SH-SY5Y (cell line): ENCODE measurements around the gene ANKRD34A.

Experiments
- GATA2 ChIP-seq: IDR thresholded peaks from 2 replicates; pipeline ENCODE4 v1.6.1; 2011; ENCODE audit warnings: mild to moderate bottlenecking, low read depth, low read length
- GATA3 ChIP-seq: IDR thresholded peaks from 2 replicates; pipeline ENCODE4 v1.6.1; 2011; ENCODE audit warnings: low read depth, mild to moderate bottlenecking, low read length, moderate library complexity

DNA sequence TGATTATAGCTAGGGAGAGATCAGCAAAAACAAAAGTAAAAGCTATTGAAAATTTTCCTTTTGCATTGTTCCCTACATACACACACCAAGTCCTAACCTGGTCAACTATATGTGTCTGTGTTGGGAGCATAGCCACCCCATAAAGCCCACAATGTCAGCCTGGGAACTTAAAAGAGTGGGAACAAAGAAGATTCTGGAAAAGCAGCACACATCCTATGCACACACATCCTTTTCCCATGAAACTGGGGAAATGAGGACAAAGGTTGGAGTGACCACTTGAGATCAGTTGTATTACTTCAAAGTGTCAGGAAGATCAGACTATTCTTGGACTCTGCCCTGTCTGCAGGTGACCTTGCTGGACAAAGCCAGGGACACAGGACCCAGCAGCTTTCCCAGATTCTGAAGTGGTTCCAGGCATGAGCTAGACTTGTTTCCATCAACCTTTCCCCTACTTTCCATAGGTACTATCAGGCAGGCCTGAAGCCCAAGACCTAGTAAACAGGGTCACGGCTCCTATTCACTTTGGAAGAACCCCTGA, 16.2 kb upstream of the ANKRD34A start:
- TF ChIP-seq GATA3: no peak
- no peak for TF ChIP-seq GATA2
